Gastrocnemius medialis (tissue), 4 donors: ENCODE results near the gene HS6ST2.

ENCODE experiments used
- POLR2A ChIP-seq, 2 donors: fragments of 450-650 bp; IDR thresholded peaks; one replicate each; pipeline ENCODE4 v1.6.1; 2017; ENCODE audit warnings: antibody characterized with exemption in 2 of 2, mild to moderate bottlenecking in 2 of 2, moderate library complexity in 2 of 2
- TF ChIP-seq, protein P1 (sequence below), 5 experiments: fragments of 450-650 bp in 3 of 5; fragments of 200-600 bp in 2 of 5; sonication (generic) in 2 of 5; IDR thresholded peaks in 4 of 5; conservative IDR thresholded peaks in 1 of 5; 1 replicate in 4 of 5; 2 replicates in 1 of 5; pipeline ENCODE4 v1.5.1; 2016 to 2019; ENCODE audit warnings: antibody characterized with exemption in 5 of 5, mild to moderate bottlenecking in 3 of 5, moderate library complexity in 3 of 5

- TF ChIP-seq, protein P1, sequence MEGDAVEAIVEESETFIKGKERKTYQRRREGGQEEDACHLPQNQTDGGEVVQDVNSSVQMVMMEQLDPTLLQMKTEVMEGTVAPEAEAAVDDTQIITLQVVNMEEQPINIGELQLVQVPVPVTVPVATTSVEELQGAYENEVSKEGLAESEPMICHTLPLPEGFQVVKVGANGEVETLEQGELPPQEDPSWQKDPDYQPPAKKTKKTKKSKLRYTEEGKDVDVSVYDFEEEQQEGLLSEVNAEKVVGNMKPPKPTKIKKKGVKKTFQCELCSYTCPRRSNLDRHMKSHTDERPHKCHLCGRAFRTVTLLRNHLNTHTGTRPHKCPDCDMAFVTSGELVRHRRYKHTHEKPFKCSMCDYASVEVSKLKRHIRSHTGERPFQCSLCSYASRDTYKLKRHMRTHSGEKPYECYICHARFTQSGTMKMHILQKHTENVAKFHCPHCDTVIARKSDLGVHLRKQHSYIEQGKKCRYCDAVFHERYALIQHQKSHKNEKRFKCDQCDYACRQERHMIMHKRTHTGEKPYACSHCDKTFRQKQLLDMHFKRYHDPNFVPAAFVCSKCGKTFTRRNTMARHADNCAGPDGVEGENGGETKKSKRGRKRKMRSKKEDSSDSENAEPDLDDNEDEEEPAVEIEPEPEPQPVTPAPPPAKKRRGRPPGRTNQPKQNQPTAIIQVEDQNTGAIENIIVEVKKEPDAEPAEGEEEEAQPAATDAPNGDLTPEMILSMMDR (IDR thresholded peaks at IDR 0.05 in 4 of 5, conservative IDR thresholded peaks at IDR 0.05 in 1 of 5), result no peak
- no peak for TF ChIP-seq POLR2A (IDR thresholded peaks at IDR 0.05)
Observed at GRCh38 chrX:132576939-132577338, 381.5 kb downstream of the HS6ST2 start.
